Stimulated activated naive CD4-positive, alpha-beta T cell treated with Interleukin-2 at 50 U/mL for 16 hours (primary cell): ENCODE data around the gene PDF.
"Not testable (repeated sequence)": the region's sequence is repeated elsewhere in the genome, so short reads cannot be mapped to it uniquely, and the experiment has no call there.

Experiments
- DNase-seq: peaks from one replicate; lab custom pipeline; 2025; lab: John Stamatoyannopoulos, UW

Gene PDF

GRCh38 chr16:69316595-69317034, 13.8 kb downstream of the PDF start:
- DNase-seq, result no peak

- DNase-seq, result no peak
Measured at GRCh38 chr16:69315486-69316311, 14.7 kb downstream of the PDF start.

GRCh38 chr16:69314534-69314933, 15.9 kb downstream of the PDF start:
- no peak for DNase-seq

DNA sequence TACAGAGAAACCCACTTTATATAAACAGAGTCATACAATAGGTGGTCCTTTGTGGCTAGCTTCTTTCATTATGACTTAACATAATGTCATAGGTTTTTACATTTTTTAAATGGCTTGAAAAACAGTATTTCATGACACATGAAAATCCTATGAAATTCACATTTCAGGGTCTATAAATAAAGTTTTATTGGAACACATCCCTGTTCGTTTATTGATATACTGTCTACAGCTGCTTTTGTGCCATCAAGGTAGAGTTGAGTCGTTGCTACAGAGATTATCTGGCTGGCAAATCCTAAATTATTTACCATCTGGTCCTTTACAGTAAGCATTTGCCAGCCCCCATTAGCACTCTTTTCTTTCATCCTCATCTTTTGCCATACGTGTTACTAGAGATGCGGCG, 16.9 kb downstream of the PDF start:
- no peak for DNase-seq

GRCh38 chr16:69311533-69312387, 18.6 kb downstream of the PDF start:
- DNase-seq, result peak; percentile 26

GRCh38 chr16:69310653-69311532, 19.5 kb downstream of the PDF start, which contains the start of gene VPS4A:
TSS of gene VPS4A (plus strand) at chr16:69311350. CDS start at chr16:69311512, 162 bp downstream.
- peak; percentile 97 for DNase-seq

- DNase-seq, result no peak
Measured at GRCh38 chr16:69309316-69309715, 21.1 kb downstream of the PDF start.

GRCh38 chr16:69307856-69308255, 22.5 kb downstream of the PDF start:
- DNase-seq, result no peak

GRCh38 chr16:69307091-69307490, 23.3 kb downstream of the PDF start:
- DNase-seq, result no peak

GRCh38 chr16:69306031-69306430, 24.4 kb downstream of the PDF start:
- no peak for DNase-seq

GRCh38 chr16:69302301-69302700, 28.1 kb downstream of the PDF start:
- DNase-seq, result no peak

DNA sequence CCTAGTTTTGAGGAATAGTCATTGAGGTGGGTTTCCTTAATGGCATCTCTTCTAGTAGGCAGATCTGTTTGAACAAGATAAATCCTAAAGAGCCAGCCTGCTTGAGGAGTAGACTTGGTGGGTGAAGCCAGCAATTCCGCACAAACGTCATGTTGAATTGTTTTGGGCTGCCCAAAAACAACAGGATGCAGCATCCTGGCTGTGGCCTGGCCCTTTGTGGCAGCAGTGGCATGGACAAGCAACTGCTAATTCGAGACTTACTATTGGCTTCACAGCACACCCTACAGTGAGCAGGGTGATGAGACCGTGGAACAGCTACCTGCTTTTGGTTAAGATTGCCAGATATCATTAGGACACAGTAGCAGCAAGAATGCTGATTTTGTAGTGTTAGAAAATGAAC, 28.5 kb downstream of the PDF start:
- no peak for DNase-seq

DNA sequence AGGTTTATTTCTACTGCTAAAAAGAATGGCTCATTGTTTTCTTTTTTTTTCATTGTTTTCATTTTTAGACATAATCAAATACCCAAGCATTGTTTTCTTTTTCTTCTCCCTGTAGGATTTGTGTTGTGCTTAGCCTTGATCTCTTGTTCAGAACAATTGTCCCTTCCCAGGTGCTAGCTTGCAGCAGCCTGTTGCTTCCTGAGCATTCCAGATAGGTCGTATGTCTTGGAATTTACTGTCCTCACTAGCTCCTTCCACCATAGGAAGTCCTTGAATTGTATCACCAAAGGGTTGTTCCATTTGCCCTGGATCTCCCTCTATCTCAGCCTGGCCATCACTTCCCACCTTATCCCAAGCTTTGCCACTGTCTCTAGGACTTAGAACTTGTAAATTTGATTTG, 29.2 kb downstream of the PDF start:
- no peak for DNase-seq

GRCh38 chr16:69298261-69298660, 32.1 kb downstream of the PDF start:
- DNase-seq, result no peak

- not testable (repeated sequence) for DNase-seq
Measured at GRCh38 chr16:69296771-69297170, 33.6 kb downstream of the PDF start.

- no peak for DNase-seq
Measured at GRCh38 chr16:69294051-69294450, 36.3 kb downstream of the PDF start.

DNA sequence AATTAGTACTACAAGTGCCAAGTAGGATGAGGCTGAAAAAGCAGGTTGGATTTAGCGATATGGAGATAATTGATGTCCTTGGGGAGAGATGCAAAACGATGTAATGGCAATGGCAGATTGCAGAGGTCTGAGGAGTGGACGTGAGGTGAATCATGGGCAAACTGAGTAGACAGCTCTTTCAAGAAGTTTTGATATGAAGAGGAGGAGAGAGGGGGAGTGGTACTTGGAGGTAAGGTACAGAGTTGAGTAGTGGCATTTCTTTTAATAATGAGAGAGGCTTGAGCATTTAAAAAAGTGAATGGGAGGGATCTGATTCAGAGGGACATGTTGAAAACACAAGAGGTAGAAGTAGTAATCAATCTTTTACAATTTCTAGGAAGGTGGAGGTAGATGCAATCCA, 37.0 kb downstream of the PDF start:
- DNase-seq, result no peak

GRCh38 chr16:69291657-69292056, 38.7 kb downstream of the PDF start:
- DNase-seq, result not testable (repeated sequence)

DNA sequence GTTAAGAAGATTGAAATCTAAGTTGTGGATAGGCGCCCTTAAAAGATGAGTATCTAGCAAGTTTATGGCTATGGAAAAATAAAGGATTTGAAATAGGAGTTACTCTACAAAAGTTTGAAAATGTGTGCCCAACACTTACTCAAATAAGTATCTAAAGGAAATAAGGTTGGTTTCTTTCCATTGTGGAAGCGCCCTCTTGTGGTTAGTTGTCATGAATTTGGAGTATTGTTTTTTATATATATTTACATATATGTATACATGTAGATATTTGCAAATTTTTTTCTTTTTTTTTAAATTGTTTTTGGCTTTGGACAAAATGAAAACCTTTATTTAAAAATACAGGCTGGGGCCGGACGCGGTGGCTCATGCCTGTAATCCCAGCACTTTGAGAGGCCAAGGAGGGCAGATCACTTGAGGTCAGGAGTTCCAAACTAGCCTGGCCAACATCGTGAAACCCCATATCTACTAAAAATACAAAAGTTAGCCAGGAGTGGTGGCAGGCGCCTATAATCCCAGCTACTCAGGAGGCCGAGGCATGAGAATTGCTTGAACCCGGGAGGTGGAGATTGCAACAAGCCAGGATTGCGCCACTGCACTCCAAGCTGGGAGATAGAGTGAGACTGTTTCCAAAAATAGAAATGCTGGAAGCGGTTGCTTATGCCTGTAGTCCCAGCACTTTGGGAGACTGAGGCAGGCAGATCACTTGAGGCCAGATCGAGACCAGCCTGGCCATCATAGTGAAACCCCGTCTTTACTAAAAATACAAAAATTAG, 43.3 kb downstream of the PDF start:
- DNase-seq, result no peak

DNA sequence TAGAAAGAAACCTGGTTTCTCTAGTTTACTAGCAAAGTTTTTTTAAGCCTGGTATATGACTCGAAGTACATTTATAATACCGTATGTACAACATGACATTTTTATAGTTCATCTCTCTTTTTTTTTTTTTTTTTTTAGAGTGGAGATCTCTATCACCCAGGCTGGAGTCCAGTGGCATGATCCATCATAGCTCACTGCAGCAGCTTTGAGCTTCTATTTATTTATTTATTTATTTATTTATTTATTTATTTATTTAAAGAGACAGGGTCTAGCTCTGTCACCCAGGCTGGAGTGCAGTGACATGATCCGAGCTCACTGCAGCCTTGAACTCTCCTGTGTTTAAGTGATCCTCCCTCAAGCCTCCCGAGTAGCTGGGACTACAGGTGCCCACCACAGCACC, 45.1 kb downstream of the PDF start:
- DNase-seq, result no peak

GRCh38 chr16:69283851-69284250, 46.5 kb downstream of the PDF start:
- DNase-seq, result no peak
